Uterus (tissue), 4 donors: ENCODE measurements around the gene CACNA2D1. TPM values are rescaled to one million over a fixed set of nuclear protein-coding genes. Genes with fewer than 3 reads are reported as not detected.

Source experiments
- DNase-seq, 2 donors: peaks; one replicate each; pipeline ENCODE4 v3.0.0-alpha.2; 2019 to 2020
- H3K27ac ChIP-seq, 2 donors: fragments of 200-600 bp; sonication (generic); 1 replicate in 1 of 2; 2 replicates in 1 of 2; pipeline ENCODE4 v1.5.1; 2016 to 2018
- H3K27me3 ChIP-seq, 2 donors: fragments of 200-600 bp; sonication (generic); one replicate each; pipeline ENCODE4 v1.5.1; 2018 to 2019; ENCODE audit warnings: control low read depth in 1 of 2
- H3K36me3 ChIP-seq, 2 donors: fragments of 200-600 bp; sonication (generic); one replicate each; pipeline ENCODE4 v1.5.1; 2019; ENCODE audit warnings: control low read depth in 1 of 2
- H3K4me1 ChIP-seq, 2 donors: fragments of 200-600 bp; sonication (generic); one replicate each; pipeline ENCODE4 v1.5.1; 2018 to 2019; ENCODE audit warnings: control low read depth in 1 of 2
- H3K4me3 ChIP-seq, 2 donors: fragments of 200-600 bp; sonication (generic); 1 replicate in 1 of 2; 2 replicates in 1 of 2; pipeline ENCODE4 v1.5.1; 2018 to 2019; ENCODE audit warnings: mild to moderate bottlenecking in 1 of 2
- H3K9me3 ChIP-seq, 2 donors: fragments of 200-600 bp; sonication (generic); one replicate each; pipeline ENCODE4 v1.5.1; 2019; ENCODE audit warnings: control low read depth in 1 of 2
- CTCF ChIP-seq, 4 experiments: fragments of 200-600 bp in 2 of 4; fragments of 450-650 bp in 2 of 4; sonication (generic) in 2 of 4; IDR thresholded peaks; one replicate each; pipeline ENCODE4 v1.5.1; 2016 to 2019; ENCODE audit warnings: antibody characterized with exemption in 4 of 4, mild to moderate bottlenecking in 2 of 4, moderate library complexity in 1 of 4
- POLR2A ChIP-seq, 2 donors: fragments of 450-650 bp; IDR thresholded peaks; one replicate each; pipeline ENCODE4 v1.6.1; 2016; ENCODE audit warnings: antibody characterized with exemption in 2 of 2, mild to moderate bottlenecking in 1 of 2, moderate library complexity in 1 of 2
- intact Hi-C: fragments of 100-400 bp; cut with DNase I; formaldehyde crosslinking; loops from one replicate; pipeline ENCODE4 v1.15.1; 2023; ENCODE audit warnings: low total_unique reads
- total RNA-seq, 4 donors: library from RNA; depleted of rRNA in 3 of 4; stranded (reverse); fragments of >200 nt in 3 of 4; gene quantifications; one replicate each; pipeline versions ENCODE4 v1.1.0 to v1.2.4, GENCODE V29; 2014 to 2023
- donor health status: DM: yes; HTN: yes; CAD: no.

The CACNA2D1 gene
- total RNA-seq, 4 donors from 2014 or later = 30.1 to 54.1 (median 43.6) TPM

GRCh38 chr7:82158327-82158726 is 285.2 kb downstream of the CACNA2D1 start:
- Histone ChIP-seq H3K27me3 (no peaks in the 10 kb centered on the region), H3K27ac (no peak overlapping the region), H3K9me3 (no peaks in the 10 kb centered on the region), H3K36me3 (no peaks in the 10 kb centered on the region), H3K4me3 (no peak overlapping the region), H3K4me1 (no peaks in the 10 kb centered on the region)
- intact Hi-C loops = no loop called here
- DNase-seq = no peak
- TF ChIP-seq CTCF (IDR thresholded peaks at IDR 0.05) (no peak), POLR2A (IDR thresholded peaks at IDR 0.05) (no peak)

GRCh38 chr7:82156893-82157292 is 286.7 kb downstream of the CACNA2D1 start:
- no peaks in the 10 kb centered on the region for H3K4me1 ChIP-seq
- no peak for TF ChIP-seq CTCF (IDR thresholded peaks at IDR 0.05)
- no peak for TF ChIP-seq POLR2A (IDR thresholded peaks at IDR 0.05)
- H3K4me3 ChIP-seq = no peak overlapping the region
- no peak overlapping the region for H3K27ac ChIP-seq
- no peak for DNase-seq
- no peaks in the 10 kb centered on the region for H3K27me3 ChIP-seq
- intact Hi-C loops = no loop called here
- H3K36me3 ChIP-seq = no peaks in the 10 kb centered on the region
- H3K9me3 ChIP-seq = no peaks in the 10 kb centered on the region

GRCh38 chr7:82156168-82156567 is 287.4 kb downstream of the CACNA2D1 start:
- H3K4me1 ChIP-seq = no peaks in the 10 kb centered on the region
- no peak for DNase-seq
- no peak for TF ChIP-seq POLR2A (IDR thresholded peaks at IDR 0.05)
- no peak for TF ChIP-seq CTCF (IDR thresholded peaks at IDR 0.05)
- no peaks in the 10 kb centered on the region for H3K27me3 ChIP-seq
- no peak overlapping the region for H3K27ac ChIP-seq
- intact Hi-C loops = no loop called here
- H3K9me3 ChIP-seq = no peaks in the 10 kb centered on the region
- H3K36me3 ChIP-seq = no peaks in the 10 kb centered on the region
- H3K4me3 ChIP-seq = no peak overlapping the region

GRCh38 chr7:82154728-82155127 is 288.8 kb downstream of the CACNA2D1 start:
- Histone ChIP-seq H3K27ac (no peak overlapping the region), H3K4me3 (no peak overlapping the region), H3K27me3 (no peaks in the 10 kb centered on the region), H3K36me3 (no peaks in the 10 kb centered on the region), H3K4me1 (no peaks in the 10 kb centered on the region), H3K9me3 (no peaks in the 10 kb centered on the region)
- DNase-seq = no peak
- no peak for TF ChIP-seq POLR2A (IDR thresholded peaks at IDR 0.05)
- TF ChIP-seq CTCF (IDR thresholded peaks at IDR 0.05) = no peak
- intact Hi-C loops = no loop called here

GRCh38 chr7:82153776-82154175 is 289.8 kb downstream of the CACNA2D1 start:
- H3K36me3 ChIP-seq = no peaks in the 10 kb centered on the region
- DNase-seq = no peak
- H3K4me3 ChIP-seq = no peak overlapping the region
- no peak for TF ChIP-seq POLR2A (IDR thresholded peaks at IDR 0.05)
- H3K9me3 ChIP-seq = no peaks in the 10 kb centered on the region
- no peaks in the 10 kb centered on the region for H3K27me3 ChIP-seq
- no peak overlapping the region for H3K27ac ChIP-seq
- intact Hi-C loops = no loop called here
- no peaks in the 10 kb centered on the region for H3K4me1 ChIP-seq

- no peaks in the 10 kb centered on the region for H3K27me3 ChIP-seq
- TF ChIP-seq POLR2A (IDR thresholded peaks at IDR 0.05) (no peak), CTCF (IDR thresholded peaks at IDR 0.05) (no peak)
- H3K4me3 ChIP-seq = no peak overlapping the region
- intact Hi-C loops = no loop called here
- no peak overlapping the region for H3K27ac ChIP-seq
- H3K36me3 ChIP-seq = no peaks in the 10 kb centered on the region
- no peaks in the 10 kb centered on the region for H3K4me1 ChIP-seq
- DNase-seq = no peak
- H3K9me3 ChIP-seq = no peaks in the 10 kb centered on the region
These were observed 290.7 kb downstream of the CACNA2D1 start for GRCh38 chr7:82152858-82153257.
